HEK293 (cell line): ENCODE measurements around the gene PANX2.

Source experiments
- CTCF ChIA-PET: fragments of 350-600 bp; formaldehyde crosslinking; extraction: SDS; loops from one replicate; lab custom pipeline; 2021; ENCODE audit warnings: antibody characterized with exemption; lab: Yijun Ruan, JAX
- POLR2A ChIA-PET: fragments of 300-600 bp; formaldehyde crosslinking; extraction: SDS; loops from one replicate; lab custom pipeline; 2020; ENCODE audit warnings: antibody characterized with exemption, inconsistent platforms; lab: Yijun Ruan, JAX
- H3K27ac ChIP-seq: fragments of 200-500 bp; sonication (Bioruptor generic); 2 replicates; pipeline ENCODE4 v1.5.1; 2014; ENCODE audit warnings: low read depth, low read length, control low read depth, inconsistent platforms; ENCODE audit errors: extremely low read depth
- H3K36me3 ChIP-seq, 2 experiments: fragments of 200-500 bp in 1 of 2; sonication (Bioruptor generic) in 1 of 2; 1 replicate in 1 of 2; 2 replicates in 1 of 2; pipeline ENCODE4 v1.5.1; 2014 to 2017; ENCODE audit warnings: inconsistent platforms in 2 of 2, low read length in 2 of 2; ENCODE audit not compliant: control insufficient read depth in 2 of 2, insufficient read depth in 1 of 2
- H3K4me1 ChIP-seq: fragments of 200-500 bp; sonication (Bioruptor generic); 2 replicates; pipeline ENCODE4 v1.5.1; 2014; ENCODE audit warnings: mild to moderate bottlenecking, low read length, inconsistent platforms; ENCODE audit not compliant: control insufficient read depth, insufficient read depth
- H3K4me3 ChIP-seq: 2 replicates; pipeline ENCODE4 v1.5.1; 2011; ENCODE audit warnings: low read depth, mild to moderate bottlenecking, control low read depth, low read length, moderate library complexity
- H3K9me3 ChIP-seq: fragments of 200-500 bp; sonication (Bioruptor generic); 2 replicates; pipeline ENCODE4 v1.5.1; 2014; ENCODE audit warnings: low read depth, low read length, inconsistent platforms; ENCODE audit not compliant: control insufficient read depth, insufficient read depth
- GLIS2 ChIP-seq: fragments of 450-650 bp; formaldehyde crosslinking; IDR thresholded peaks from 2 replicates; pipeline ENCODE4 v1.5.1; 2016; ENCODE audit warnings: missing biosample characterization, missing genetic modification characterization
- PRDM10 ChIP-seq: fragments of 450-650 bp; formaldehyde crosslinking; IDR thresholded peaks from 2 replicates; pipeline ENCODE4 v1.5.1; 2016; ENCODE audit warnings: missing biosample characterization, missing genetic modification characterization
- TRIM28 ChIP-seq: IDR thresholded peaks from 2 replicates; pipeline ENCODE4 v1.6.1; 2011; ENCODE audit warnings: low read length, control low read depth, borderline replicate concordance
- ZBTB7A ChIP-seq: fragments of 450-650 bp; formaldehyde crosslinking; IDR thresholded peaks from 2 replicates; pipeline ENCODE4 v1.5.1; 2016; ENCODE audit warnings: low read depth, missing biosample characterization, missing genetic modification characterization
- ZFHX2 ChIP-seq: fragments of 450-650 bp; formaldehyde crosslinking; conservative IDR thresholded peaks from 2 replicates; pipeline ENCODE4 v1.5.1; 2016; ENCODE audit warnings: missing biosample characterization, missing genetic modification characterization
- ZFP37 ChIP-seq: fragments of 450-650 bp; formaldehyde crosslinking; IDR thresholded peaks from 2 replicates; pipeline ENCODE4 v1.5.1; 2016; ENCODE audit warnings: missing biosample characterization, missing genetic modification characterization
- ZFP41 ChIP-seq: fragments of 450-650 bp; formaldehyde crosslinking; IDR thresholded peaks from 2 replicates; pipeline ENCODE4 v1.5.1; 2016; ENCODE audit warnings: missing biosample characterization, missing genetic modification characterization, borderline replicate concordance
- ZNF221 ChIP-seq: fragments of 450-650 bp; formaldehyde crosslinking; IDR thresholded peaks from 2 replicates; pipeline ENCODE4 v1.5.1; 2017; ENCODE audit warnings: missing biosample characterization, missing genetic modification characterization, borderline replicate concordance
- ZNF623 ChIP-seq: fragments of 450-650 bp; formaldehyde crosslinking; IDR thresholded peaks from 2 replicates; pipeline ENCODE4 v1.5.1; 2016; ENCODE audit warnings: missing biosample characterization, missing genetic modification characterization
- ZNF777 ChIP-seq: fragments of 450-650 bp; formaldehyde crosslinking; IDR thresholded peaks from 2 replicates; pipeline ENCODE4 v1.5.1; 2017; ENCODE audit warnings: missing biosample characterization, missing genetic modification characterization, borderline replicate concordance
- TF ChIP-seq, protein P1 (sequence below): fragments of 450-650 bp; formaldehyde crosslinking; IDR thresholded peaks from 2 replicates; pipeline ENCODE4 v1.5.1; 2016; ENCODE audit warnings: missing biosample characterization, missing genetic modification characterization
- TF ChIP-seq, protein P2 (sequence below): fragments of 450-650 bp; formaldehyde crosslinking; IDR thresholded peaks from 2 replicates; pipeline ENCODE4 v1.5.1; 2016; ENCODE audit warnings: missing biosample characterization, missing genetic modification characterization

Gene PANX2

GRCh38 chr22:50143096-50143495 lies 27.4 kb upstream of the PANX2 start (continued):
- TF ChIP-seq, protein P1, sequence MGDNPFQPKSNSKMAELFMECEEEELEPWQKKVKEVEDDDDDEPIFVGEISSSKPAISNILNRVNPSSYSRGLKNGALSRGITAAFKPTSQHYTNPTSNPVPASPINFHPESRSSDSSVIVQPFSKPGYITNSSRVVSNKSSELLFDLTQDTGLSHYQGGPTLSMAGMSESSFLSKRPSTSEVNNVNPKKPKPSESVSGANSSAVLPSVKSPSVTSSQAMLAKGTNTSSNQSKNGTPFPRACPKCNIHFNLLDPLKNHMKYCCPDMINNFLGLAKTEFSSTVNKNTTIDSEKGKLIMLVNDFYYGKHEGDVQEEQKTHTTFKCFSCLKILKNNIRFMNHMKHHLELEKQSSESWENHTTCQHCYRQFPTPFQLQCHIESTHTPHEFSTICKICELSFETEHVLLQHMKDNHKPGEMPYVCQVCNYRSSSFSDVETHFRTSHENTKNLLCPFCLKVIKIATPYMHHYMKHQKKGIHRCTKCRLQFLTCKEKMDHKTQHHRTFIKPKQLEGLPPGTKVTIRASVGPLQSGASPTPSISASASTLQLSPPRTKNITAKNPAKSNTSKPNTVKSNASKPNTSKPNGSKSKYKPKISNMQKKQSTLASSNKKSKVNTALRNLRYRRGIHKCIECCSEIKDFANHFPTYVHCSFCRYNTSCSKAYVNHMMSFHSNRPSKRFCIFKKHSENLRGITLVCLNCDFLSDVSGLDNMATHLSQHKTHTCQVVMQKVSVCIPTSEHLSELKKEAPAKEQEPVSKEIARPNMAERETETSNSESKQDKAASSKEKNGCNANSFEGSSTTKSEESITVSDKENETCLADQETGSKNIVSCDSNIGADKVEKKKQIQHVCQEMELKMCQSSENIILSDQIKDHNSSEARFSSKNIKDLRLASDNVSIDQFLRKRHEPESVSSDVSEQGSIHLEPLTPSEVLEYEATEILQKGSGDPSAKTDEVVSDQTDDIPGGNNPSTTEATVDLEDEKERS (tag by site-specific recombination), result no peak
- no peak for TF ChIP-seq ZNF623 (tag by site-specific recombination)

DNA sequence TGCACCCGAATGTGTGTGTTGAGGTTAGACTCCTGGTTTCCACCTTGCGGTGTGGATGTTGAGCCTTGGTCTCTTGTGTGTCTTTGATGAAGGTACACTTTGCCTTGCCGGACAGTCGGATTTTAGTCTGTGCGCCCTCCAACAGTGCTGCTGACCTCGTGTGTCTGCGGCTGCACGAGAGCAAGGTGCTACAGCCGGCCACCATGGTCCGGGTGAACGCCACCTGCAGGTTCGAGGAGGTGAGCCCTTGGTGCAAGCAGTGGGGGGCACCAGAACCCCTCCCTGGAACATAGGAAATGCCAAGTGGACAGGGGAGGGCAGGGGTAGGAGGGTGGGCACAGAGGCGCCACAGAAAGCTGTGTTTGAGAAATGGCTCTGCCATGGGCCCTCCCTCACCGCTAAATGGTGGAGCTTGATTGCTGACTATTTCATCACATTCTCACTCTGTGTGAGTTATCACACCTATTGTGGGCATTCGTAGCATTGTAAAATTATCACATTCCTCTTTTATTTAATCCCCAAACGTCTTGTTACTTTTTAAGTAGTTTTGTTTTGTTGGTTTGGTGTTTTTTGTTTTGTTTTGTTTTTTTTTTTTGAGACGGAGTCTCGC lies 26.4 kb upstream of the PANX2 start:
- H3K4me1 ChIP-seq, result peaks cover 6% of the 10 kb centered on the region; the same call in 1 of the 2 replicates
- TF ChIP-seq TRIM28, result no peak
- TF ChIP-seq PRDM10, result peak; percentile 57
- no peak for TF ChIP-seq ZBTB7A
- TF ChIP-seq ZNF221, result no peak
- TF ChIP-seq ZFP41, result no peak
- POLR2A ChIA-PET, result no interaction called here
- CTCF ChIA-PET, result interaction anchor here (0.7 kb wide), 1 partner anchor 375 kb away, joined by 3 read pairs; no protein-coding TSS in a partner anchor
- H3K9me3 ChIP-seq, result no peaks in the 10 kb centered on the region
- no peak overlapping the region for H3K4me3 ChIP-seq
- no peak overlapping the region for H3K27ac ChIP-seq
- no peaks in the 10 kb centered on the region for H3K36me3 ChIP-seq

- no peak for TF ChIP-seq ZNF777 (tag by site-specific recombination)
- 0 out of 2 replicates have a peak, but pooled peaks have one; percentile 12 for TF ChIP-seq ZFHX2 (tag by site-specific recombination)
- ChIA-PET POLR2A (no interaction called here), CTCF (interaction anchor here (0.8 kb wide), 1 partner anchor 78 kb away, joined by 4 read pairs; no protein-coding TSS in a partner anchor)
- Histone ChIP-seq H3K4me1 (peaks cover 6% of the 10 kb centered on the region; the same call in 1 of the 2 replicates), H3K4me3 (no peak overlapping the region), H3K9me3 (no peaks in the 10 kb centered on the region), H3K36me3 (no peaks in the 10 kb centered on the region), H3K27ac (no peak overlapping the region)
These were observed 24.7 kb upstream of the PANX2 start for GRCh38 chr22:50145721-50146438.

DNA sequence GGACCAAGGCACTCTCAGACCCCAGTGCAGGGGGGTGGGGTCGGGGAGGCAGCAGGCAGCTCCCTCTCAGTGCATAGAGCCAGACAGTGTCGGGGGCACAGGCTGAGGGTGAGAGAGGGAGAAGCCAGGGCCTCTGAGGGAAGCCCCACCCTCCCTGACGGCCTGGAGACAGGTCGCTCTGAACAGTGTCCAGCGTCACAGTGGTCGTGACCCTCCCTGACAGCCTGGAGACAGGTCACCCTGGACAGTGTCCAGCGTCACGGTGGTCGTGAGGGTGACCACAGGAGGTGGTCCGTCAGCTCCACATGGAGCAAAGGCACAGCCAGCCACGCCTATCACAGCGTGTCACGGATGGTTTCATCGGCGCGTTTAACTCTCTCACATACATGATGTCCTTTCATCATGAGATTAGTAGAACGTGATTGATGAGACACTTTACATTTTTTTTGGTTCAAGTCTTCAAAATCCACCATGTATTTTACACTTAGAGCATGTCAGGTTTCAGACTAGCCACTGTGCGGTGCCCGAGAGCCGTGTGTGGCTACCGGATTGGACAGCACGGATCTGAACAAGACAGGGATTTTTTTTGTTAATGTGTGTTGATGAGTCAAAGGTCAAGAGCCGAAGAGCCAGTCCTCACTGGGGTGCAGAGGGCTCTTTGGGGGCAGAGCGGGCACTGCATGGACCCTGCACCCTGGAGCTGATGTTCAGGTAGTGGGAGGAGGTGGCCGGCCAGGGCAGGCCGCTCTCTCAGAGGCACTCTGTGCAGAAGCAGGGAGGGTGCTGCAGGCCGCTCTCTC lies 23.9 kb upstream of the PANX2 start:
- H3K36me3 ChIP-seq, result no peaks in the 10 kb centered on the region
- no peak overlapping the region for H3K27ac ChIP-seq
- no peaks in the 10 kb centered on the region for H3K9me3 ChIP-seq
- no peak for TF ChIP-seq ZFP37
- TF ChIP-seq, protein P2, sequence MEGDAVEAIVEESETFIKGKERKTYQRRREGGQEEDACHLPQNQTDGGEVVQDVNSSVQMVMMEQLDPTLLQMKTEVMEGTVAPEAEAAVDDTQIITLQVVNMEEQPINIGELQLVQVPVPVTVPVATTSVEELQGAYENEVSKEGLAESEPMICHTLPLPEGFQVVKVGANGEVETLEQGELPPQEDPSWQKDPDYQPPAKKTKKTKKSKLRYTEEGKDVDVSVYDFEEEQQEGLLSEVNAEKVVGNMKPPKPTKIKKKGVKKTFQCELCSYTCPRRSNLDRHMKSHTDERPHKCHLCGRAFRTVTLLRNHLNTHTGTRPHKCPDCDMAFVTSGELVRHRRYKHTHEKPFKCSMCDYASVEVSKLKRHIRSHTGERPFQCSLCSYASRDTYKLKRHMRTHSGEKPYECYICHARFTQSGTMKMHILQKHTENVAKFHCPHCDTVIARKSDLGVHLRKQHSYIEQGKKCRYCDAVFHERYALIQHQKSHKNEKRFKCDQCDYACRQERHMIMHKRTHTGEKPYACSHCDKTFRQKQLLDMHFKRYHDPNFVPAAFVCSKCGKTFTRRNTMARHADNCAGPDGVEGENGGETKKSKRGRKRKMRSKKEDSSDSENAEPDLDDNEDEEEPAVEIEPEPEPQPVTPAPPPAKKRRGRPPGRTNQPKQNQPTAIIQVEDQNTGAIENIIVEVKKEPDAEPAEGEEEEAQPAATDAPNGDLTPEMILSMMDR (tag by site-specific recombination), result peak; percentile 34; the same call in 1 of the 2 replicates
- TF ChIP-seq GLIS2 (tag by site-specific recombination), result peak; percentile 42; the same call in 1 of the 2 replicates
- H3K4me1 ChIP-seq, result peaks cover 4% of the 10 kb centered on the region; the same call in 1 of the 2 replicates
- POLR2A ChIA-PET, result no interaction called here
- no peak overlapping the region for H3K4me3 ChIP-seq
- CTCF ChIA-PET, result interaction anchor here (0.5 to 0.8 kb wide), 2 partner anchors 77 to 279 kb away, joined by 3 to 4 read pairs; no protein-coding TSS in a partner anchor
